GM06990 (cell line): ENCODE data around the gene HRC.

Experiments used
- DNase-seq: peaks from one replicate; pipeline ENCODE4 v3.0.0-alpha.2; 2011; ENCODE audit not compliant: insufficient read length; ENCODE audit errors: extremely low read depth
- H3K27me3 ChIP-seq: replicated peaks from 2 replicates; pipeline ENCODE4 v1.6.0; 2011; ENCODE audit warnings: low read length; ENCODE audit not compliant: control insufficient read depth, insufficient read depth
- H3K36me3 ChIP-seq: 2 replicates; pipeline ENCODE4 v1.5.1; 2011; ENCODE audit warnings: low read length; ENCODE audit not compliant: control insufficient read depth, insufficient read depth
- H3K4me3 ChIP-seq: replicated peaks from 2 replicates; pipeline ENCODE4 v1.5.1; 2011; ENCODE audit warnings: low read depth, mild to moderate bottlenecking, control low read depth, low read length
- TF ChIP-seq, protein P1 (sequence below): IDR thresholded peaks from 2 replicates; pipeline ENCODE4 v1.5.1; 2011; ENCODE audit warnings: low read length, control low read depth, mild to moderate bottlenecking, inconsistent platforms; ENCODE audit not compliant: insufficient read depth, poor library complexity, severe bottlenecking

HRC gene

DNA sequence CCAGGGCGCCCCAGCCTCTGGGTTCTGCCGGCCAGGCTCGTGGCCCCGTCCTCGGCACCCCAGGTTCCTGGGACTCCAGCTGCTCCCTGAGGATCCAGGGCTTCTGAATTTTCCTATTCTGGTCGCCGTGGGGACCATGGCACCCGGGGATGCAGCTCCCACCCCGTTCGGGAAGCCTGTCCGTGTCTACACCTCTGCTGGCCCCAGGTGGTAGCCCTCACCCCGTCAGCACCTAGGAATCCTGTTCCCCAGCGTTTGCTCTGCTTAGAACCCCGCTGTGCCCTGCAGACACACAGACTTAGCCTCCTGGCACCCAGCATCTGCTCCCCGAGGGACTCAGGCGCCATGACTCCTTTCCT, 34.9 kb downstream of the HRC start:
- H3K4me3 ChIP-seq = no peak overlapping the region
- no peaks in the 10 kb centered on the region; the same call in 1 of the 2 replicates for H3K27me3 ChIP-seq
- H3K36me3 ChIP-seq = no peaks in the 10 kb centered on the region
- TF ChIP-seq, protein P1, sequence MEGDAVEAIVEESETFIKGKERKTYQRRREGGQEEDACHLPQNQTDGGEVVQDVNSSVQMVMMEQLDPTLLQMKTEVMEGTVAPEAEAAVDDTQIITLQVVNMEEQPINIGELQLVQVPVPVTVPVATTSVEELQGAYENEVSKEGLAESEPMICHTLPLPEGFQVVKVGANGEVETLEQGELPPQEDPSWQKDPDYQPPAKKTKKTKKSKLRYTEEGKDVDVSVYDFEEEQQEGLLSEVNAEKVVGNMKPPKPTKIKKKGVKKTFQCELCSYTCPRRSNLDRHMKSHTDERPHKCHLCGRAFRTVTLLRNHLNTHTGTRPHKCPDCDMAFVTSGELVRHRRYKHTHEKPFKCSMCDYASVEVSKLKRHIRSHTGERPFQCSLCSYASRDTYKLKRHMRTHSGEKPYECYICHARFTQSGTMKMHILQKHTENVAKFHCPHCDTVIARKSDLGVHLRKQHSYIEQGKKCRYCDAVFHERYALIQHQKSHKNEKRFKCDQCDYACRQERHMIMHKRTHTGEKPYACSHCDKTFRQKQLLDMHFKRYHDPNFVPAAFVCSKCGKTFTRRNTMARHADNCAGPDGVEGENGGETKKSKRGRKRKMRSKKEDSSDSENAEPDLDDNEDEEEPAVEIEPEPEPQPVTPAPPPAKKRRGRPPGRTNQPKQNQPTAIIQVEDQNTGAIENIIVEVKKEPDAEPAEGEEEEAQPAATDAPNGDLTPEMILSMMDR = no peak
- no peak for DNase-seq

DNA sequence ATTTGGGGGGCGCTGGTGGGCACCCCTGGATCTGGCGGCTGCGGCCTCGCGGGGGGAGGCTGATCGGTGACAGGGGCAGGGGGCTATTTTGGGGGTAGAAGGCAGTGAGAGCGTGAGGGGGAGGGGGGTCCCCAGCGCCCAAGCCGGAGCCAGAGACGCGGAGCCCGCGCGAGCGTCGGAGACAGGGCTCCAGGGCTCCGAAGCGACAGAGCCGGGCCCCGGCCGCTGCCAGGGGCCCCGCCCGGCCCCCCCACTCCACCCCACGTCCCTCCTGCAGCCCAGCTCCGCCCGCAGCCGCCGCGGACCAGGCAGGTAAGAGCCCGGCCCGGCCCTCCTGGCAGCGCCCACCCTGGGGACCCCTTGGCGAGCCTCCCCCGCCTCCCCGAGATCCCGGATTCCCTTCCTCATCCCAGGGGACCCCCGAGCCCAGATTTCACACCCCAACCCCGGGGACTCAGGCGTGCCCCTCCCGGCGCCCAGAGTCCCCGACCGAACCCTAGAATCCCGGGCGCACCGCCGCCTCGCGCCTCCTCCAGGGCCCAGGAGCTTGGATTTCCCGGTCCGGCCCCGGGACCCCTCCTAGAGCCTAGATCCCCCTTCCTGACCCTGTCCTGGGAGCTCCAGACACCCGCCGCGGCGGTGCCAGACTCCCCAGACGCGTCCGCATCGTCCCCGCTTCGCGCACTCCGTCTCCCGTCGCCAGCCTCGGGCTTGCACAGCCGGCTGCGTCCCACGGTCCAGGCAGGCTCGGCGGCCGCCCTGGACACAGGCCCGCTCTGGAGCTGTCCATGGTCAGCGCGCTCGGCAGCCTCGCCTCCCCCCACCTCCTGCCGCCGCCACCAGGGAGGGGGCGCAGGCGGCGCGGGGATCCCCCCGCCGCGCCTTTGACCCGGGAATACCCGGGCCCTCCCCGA, 35.5 kb downstream of the HRC start, which contains the start of gene PPFIA3:
PPFIA3 (plus strand) TSS at position 134 of the 914 bp plus-strand sequence. CDS start 8,330 bp downstream, outside the sequence.
- peak within 1 kb of the TSS; percentile 73 for H3K4me3 ChIP-seq
- TF ChIP-seq, protein P1 = no peak
- no peak for DNase-seq
- no peaks in the 10 kb centered on the region for H3K36me3 ChIP-seq
- H3K27me3 ChIP-seq = no peaks in the 10 kb centered on the region; the same call in 1 of the 2 replicates

DNA sequence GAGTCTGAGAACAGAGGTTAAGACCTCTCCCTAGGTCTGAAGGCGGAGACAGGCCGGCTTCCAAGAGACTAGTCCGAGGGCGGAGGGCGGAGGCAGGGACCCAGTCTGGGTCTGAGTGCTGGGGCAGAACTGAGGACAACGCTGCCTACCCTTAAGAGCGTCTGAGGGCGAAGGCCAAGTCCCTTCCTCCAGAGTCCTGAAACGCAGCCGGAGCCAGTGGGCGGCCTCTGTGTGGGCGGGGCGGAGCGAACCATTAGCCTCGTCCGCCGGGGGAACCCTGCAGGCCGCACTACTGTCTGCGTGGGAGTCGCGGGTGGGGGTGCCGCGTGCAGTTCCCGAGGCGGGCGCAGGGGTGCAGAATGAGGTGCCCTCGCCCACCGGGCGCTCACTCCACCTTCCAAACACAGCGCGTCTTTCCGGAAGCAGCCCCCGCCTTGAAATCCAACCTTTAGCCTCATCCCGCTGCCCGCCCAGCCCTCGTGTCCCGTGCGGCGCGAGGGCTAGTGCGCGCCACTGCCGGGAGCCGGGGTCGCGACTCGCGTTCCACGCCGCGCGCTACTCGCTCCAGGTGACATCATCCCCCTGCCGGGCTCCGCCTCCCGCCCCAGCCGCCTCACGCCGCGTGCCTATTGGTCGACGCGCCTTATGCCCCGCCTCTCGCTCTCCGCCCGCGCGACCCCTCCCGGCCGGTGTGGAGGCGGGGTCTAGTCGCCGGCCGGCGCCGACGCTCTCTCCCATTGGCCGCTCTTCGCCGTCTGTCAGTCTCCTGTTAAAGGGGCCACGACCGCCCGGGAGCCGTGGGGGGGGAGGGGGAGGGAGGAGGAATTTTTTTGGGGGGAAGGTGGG, 36.4 kb downstream of the HRC start, which contains the start of gene C19orf73:
C19orf73 (minus strand) TSS at position 579 of the 846 bp plus-strand sequence; CDS start at position 458, 121 bp downstream.
- TF ChIP-seq, protein P1 = no peak
- H3K4me3 ChIP-seq = peak within 1 kb of the TSS; percentile 73
- peak; percentile 97 for DNase-seq
- H3K27me3 ChIP-seq = no peaks in the 10 kb centered on the region; the same call in 1 of the 2 replicates
- H3K36me3 ChIP-seq = no peaks in the 10 kb centered on the region

DNA sequence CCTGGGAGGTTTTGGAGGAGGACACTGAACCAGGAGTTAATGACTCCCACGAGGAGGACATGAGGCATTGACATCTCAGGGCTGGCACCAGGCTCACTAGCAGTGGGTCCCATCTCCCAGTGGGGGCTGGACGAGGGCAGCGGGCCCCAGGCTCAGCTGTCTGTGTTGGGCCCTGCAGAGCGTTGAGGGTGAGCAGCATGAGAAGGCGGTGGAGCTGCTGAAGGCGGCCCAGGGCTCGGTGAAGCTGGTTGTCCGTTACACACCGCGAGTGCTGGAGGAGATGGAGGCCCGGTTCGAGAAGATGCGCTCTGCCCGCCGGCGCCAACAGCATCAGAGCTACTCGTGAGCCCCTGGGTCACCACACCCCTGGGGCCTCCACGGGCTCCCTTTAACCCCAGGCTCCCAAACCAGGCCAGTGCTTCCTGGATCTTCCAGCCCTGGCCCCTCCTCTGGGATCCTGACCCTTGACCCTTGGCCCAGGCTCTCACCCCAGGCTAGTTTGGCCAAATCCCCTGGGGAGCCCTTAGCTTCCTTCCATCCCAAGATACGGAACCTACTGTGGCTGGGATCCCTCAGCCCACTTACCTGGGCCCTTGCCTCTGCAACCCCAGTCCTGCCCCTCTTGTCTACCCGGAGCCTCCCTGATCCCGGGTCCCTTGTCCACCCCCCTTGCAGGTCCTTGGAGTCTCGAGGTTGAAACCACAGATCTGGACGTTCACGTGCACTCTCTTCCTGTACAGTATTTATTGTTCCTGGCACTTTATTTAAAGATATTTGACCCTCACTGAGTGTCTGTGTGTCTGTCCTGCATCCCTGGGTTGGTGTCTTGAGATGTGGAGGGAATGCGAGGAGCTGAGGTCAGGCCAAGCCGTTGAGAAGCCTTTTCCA, 37.3 kb downstream of the HRC start:
- Histone ChIP-seq H3K36me3 (no peaks in the 10 kb centered on the region), H3K27me3 (no peaks in the 10 kb centered on the region; the same call in 1 of the 2 replicates), H3K4me3 (peak overlapping the region; percentile 73)
- TF ChIP-seq, protein P1 = no peak
- DNase-seq = no peak

DNA sequence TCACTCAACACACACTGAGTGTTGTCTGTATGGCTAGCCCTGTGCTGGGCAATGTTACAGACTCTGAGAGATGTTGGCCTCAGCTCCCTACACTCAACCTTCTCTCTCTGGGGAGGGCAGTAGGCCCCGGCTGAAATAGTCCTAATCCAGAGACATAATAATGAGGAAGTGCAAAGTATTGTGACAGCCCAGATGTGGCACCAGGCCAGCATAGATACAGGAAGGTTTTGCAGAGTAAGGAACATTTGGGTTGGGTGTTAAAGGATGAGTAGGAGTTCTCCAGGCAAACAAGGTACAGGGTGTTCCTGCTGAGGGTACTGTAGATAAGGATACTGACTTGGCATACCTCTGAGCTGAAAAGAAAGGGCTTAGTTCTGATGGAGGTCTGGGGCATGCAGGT, 38.7 kb downstream of the HRC start:
- no peak overlapping the region for H3K4me3 ChIP-seq
- H3K27me3 ChIP-seq = no peaks in the 10 kb centered on the region; the same call in 1 of the 2 replicates
- DNase-seq = no peak
- no peaks in the 10 kb centered on the region for H3K36me3 ChIP-seq
- TF ChIP-seq, protein P1 = no peak
